C4-2B (cell line): ENCODE data around the gene INSRR.

Experiments used
- ZFX ChIP-seq: fragments of 450-650 bp; IDR thresholded peaks from 2 replicates; pipeline ENCODE4 v1.6.1; 2017
- TF ChIP-seq, protein P1 (sequence below): fragments of 450-650 bp; conservative IDR thresholded peaks from 2 replicates; pipeline ENCODE4 v1.5.1; 2017; ENCODE audit warnings: mild to moderate bottlenecking

DNA sequence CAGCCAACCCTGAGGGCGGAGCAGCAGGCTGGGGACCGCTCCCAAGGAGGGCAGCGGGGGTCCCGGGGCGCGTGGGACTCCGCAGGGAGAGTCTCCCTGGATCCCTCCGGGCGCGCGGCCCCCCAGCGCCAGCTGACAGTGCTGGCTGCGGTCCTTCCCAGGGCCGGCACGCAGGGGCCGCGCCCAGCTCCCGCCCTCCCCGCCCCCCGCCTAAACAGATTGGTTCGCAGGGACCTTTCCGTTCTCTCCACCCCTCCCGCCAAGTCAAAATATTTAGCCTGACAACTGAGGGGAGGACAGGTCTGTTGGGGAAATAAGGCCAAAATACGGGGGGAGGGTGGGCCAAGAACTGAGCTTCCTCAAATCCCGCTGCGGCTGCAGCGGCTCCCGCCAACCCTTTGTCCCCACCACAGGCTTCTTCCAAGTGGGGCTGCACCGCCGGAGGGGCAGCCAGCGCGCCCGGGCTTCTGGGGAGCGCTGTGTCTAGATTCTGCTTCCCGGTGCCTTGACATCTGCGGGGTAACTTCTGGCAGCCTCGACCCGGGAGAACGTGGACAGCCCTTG, at the start of gene INSRR:
- TF ChIP-seq, protein P1, sequence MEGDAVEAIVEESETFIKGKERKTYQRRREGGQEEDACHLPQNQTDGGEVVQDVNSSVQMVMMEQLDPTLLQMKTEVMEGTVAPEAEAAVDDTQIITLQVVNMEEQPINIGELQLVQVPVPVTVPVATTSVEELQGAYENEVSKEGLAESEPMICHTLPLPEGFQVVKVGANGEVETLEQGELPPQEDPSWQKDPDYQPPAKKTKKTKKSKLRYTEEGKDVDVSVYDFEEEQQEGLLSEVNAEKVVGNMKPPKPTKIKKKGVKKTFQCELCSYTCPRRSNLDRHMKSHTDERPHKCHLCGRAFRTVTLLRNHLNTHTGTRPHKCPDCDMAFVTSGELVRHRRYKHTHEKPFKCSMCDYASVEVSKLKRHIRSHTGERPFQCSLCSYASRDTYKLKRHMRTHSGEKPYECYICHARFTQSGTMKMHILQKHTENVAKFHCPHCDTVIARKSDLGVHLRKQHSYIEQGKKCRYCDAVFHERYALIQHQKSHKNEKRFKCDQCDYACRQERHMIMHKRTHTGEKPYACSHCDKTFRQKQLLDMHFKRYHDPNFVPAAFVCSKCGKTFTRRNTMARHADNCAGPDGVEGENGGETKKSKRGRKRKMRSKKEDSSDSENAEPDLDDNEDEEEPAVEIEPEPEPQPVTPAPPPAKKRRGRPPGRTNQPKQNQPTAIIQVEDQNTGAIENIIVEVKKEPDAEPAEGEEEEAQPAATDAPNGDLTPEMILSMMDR: no peak
- TF ChIP-seq ZFX: no peak
